HG03139 (cell line): ENCODE data around the gene PPARG.

Experiments used
- ATAC-seq: cut with Tn5 transposase; IDR thresholded peaks from one replicate; pipeline ENCODE4 v1.9.1; 2021; ENCODE audit not compliant: unreplicated experiment

PPARG gene

DNA sequence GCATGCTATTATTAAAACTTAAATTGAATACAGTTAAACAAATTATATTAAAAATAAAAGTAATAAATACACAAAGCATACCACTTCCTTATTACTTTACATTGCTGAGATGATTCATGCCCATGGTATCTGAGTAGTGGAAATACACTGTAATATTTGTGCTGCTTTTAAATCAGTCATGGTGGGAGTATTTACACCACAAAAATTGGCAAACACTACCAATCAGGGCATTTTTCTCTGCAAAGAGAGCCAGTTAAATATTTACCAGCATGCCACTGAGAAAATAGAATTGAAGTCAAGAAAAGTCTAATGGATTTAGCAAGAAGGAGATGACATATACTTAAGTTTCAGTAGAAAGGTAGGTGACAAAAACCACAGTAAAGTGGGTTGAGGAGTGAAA, 19.6 kb downstream of the PPARG start:
- ATAC-seq: no peak

DNA sequence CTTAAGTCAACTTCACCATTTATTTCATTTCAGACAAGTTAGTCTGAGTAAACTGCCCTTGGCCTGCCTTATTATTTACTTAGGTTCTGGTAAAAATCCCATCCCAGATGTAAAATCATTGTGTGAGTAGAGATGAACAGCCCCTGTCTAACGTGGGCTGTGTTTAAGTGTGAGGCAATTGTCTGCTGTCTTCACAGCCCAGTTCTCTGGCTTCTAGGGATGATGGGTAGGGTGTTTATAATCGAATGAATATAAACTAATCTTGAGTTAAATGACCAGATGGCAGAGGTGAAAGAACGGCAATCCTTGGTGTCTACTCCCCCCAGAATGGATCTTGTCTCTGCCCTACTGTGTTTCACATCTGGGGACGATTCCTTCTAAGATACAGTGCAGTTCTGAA, 20.8 kb downstream of the PPARG start:
- ATAC-seq: no peak

GRCh38 chr3:12312010-12312409, 23.1 kb downstream of the PPARG start:
- ATAC-seq: no peak

- ATAC-seq: no peak
These were observed 24.6 kb downstream of the PPARG start for GRCh38 chr3:12313519-12313918.

DNA sequence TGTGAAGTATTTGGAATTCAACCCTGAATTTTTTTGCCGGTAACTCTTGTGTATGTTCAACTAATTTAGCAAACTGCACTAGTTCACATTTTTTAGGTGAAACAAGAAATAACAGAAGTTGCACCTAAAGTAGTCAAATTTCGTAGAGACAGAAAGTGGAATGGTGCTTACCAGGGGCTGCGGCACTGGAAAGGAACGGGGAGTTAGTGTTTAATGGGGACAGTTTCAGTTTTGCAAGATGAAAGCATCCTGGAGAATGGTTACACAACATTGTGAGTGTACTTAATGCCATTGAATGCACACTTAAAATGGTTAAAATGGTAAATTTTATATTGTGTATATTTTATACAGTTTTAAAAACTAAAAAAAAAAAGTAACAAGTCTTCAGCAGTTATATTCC, 27.4 kb downstream of the PPARG start:
- ATAC-seq: no peak

DNA sequence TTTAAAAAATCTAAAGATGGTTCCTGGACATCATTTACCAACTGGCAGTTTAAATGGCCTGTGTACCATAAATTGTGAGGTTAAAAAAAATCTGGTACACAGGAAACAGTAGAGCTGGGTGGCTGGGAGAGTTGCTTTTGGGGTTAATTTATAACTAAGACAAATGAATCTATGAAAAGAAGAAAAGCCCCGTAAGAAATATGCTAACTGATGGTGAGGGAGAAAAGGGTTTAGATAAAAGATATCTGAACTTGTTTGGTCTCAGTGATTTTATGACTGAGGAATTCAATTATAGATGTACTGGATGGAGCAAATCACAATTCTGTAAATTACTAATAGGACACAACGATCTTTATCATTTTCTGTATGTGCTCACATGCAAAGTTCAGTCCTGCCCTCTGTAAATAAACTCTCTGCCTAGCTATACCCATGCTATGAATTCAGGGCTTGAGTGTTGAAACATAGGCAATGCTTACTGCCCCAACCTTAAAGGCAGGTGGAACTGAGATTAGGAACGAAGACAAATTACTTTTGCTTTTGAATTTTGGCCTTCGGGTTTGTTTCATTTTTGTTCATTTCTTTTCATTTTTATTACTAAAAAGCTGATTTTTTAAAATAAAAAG, 28.0 kb downstream of the PPARG start:
- no peak for ATAC-seq

GRCh38 chr3:12317914-12318313, 29.0 kb downstream of the PPARG start:
- ATAC-seq: no peak

GRCh38 chr3:12318758-12319621, 30.1 kb downstream of the PPARG start:
- ATAC-seq: no peak

DNA sequence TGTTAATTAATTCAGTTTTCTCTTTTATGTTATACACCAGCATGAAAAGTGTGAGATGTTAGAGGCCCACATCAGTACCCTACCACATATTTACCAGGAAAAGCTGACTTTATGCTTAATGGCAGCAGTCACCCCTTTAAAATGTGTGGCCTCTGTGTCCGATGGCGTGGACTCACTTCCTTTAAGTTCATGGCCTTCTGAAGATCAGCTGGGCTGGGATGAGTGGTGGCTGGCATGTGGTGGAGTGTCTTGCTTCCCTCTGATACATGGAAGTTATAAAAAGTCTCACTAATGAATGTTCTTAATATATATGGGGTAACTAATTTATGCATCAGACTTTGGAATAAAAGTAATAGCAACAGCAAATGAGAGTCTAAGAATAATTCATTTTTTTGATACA, 32.1 kb downstream of the PPARG start:
- ATAC-seq: no peak

GRCh38 chr3:12323237-12323636, 34.4 kb downstream of the PPARG start:
- ATAC-seq: no peak

- ATAC-seq: no peak
These were observed 37.0 kb downstream of the PPARG start for GRCh38 chr3:12325586-12326515.

DNA sequence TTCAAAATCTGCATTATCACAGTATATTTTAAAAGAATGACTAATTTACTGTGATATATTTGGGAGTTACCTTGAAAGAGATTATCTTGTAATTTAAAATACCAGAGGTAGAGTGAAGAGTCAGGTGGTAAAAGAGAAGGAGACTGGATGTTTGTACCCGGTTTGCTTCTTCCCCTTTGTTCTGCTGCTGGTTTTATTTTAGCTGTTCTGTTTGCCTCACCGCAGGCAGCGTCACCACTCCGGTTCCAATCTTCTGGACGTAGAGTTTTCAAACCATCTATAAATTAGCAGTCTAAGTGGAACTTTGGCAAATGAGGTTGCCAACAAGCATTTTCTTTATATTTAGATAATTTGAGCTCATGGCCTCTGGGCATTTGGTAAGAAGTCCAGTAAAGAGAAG, 38.2 kb downstream of the PPARG start:
- ATAC-seq: no peak

DNA sequence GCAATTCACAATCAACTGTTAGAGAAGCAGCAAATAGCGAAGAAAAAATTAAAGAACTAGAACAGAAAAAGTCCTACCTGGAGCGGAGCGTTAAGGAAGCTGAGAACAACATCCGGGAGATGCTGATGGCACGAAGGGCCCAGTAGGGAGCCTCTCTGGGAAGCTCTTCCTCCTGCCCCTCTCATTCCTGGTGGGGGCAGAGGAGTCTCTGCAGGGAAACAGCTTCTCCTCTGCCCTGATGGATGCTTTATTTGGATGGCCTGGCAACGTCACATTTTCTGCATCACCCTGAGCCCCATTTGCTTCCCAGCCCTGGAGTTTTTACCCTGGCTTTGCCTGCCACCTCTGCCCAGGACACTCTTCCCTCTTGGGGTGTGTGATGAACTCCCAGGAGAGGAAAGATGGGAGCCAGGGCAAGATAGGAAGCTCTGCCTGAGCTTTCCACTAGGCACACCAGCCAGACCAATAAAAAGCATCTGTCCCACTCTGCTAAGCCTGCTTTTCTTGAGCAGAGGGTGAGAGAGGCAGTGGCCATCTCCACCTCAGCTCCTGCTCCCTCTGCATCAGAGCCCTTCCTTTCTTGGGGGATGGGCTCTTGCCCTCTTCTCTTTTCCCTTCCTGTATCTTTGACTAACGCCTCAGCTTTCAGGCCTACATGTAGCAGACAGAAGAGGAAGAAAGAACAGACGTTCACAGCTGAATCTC, 39.4 kb downstream of the PPARG start:
- no peak for ATAC-seq

DNA sequence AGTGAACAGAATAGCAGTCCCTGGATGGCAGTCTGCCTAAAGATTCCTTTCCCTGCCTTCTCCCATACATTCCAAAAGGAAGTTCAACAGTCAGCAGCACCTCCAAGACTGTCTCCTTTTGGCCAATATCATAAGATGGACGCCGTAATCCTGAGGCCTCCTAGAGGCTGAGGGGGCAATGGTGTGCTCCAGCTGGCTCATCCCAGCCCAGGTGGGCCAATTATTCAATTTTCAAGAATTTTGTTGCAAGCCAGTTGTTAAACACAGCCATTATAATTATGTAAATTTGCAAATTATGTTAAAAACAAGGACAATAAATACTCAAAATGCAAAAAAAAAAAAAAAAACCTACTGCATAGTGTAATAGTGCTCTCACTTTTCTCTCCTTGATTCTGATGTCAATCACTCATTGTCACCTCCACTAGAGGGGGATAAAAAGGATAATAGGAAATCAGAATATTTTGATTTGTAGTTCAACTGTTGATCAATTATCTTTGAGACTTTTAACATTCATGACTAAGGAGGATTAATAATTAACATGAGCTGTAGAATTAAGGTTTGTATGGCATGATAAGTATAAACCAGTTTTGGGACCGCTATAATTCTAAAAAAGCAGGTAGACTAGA, 40.1 kb downstream of the PPARG start:
- no peak for ATAC-seq

- ATAC-seq: no peak
These were observed 45.9 kb downstream of the PPARG start for GRCh38 chr3:12334786-12335185.

DNA sequence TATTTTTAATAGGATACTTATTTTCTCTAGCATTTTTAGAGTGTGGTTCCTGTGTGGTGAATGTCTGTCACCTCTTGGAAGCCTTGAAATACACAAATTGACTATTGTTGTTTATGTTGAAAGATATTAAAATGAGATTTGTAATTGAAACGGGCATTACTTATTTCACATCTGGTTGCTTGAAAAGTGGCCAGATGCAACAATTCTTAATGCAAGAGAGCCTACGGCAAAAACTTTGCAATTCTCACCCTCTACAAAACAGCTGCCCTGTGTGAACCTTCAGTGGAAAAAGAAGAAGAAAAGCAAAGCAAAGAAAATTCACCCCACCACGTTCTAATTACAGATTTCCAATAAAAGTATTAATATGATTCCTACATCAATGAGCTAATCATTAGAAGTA, 46.6 kb downstream of the PPARG start:
- no peak for ATAC-seq

DNA sequence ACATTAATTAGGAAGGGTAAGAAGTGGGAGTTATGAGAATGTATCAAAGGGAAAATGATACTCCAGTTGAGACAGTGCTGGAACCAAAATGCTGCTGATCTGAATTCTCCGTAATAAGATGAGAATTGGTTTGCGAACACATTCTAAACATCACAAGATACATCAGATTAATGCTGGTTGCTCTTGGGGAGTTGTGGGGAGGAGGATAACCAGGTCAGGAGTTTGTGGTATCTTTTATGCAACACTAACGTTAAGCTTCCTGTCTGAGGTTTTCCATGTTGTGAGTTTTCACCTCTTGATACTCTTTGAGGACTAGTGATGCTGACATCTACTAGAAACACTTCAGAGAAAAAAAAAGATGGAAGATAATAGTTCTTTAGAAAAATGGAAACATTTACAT, 47.2 kb downstream of the PPARG start:
- no peak for ATAC-seq

GRCh38 chr3:12338595-12339546, 50.0 kb downstream of the PPARG start:
- ATAC-seq: no peak

GRCh38 chr3:12339701-12340480, 51.0 kb downstream of the PPARG start:
- no peak for ATAC-seq
